H9 (cell line): ENCODE measurements around the gene CTIF. TPM values are rescaled to one million over a fixed set of nuclear protein-coding genes. Genes with fewer than 3 reads are reported as not detected.
A peak's percentile ranks its signal among the peaks of the same experiment; 100 is the strongest.

Experiments
- DNase-seq: peaks from one replicate; pipeline ENCODE4 v3.0.0-alpha.2; 2017
- H2AFZ ChIP-seq: one replicate; pipeline ENCODE4 v1.6.1; 2013; ENCODE audit warnings: mild to moderate bottlenecking, low read length, control low read depth, moderate library complexity
- H2AK5ac ChIP-seq: 2 replicates; pipeline ENCODE4 v1.6.1; 2013; ENCODE audit warnings: low read length, control low read depth, mixed read lengths; ENCODE audit not compliant: insufficient read length
- H2BK120ac ChIP-seq: one replicate; pipeline ENCODE4 v1.6.1; 2013; ENCODE audit warnings: low read depth, mild to moderate bottlenecking, low read length, control low read depth, inconsistent platforms; ENCODE audit not compliant: poor library complexity, severe bottlenecking
- H2BK12ac ChIP-seq: 2 replicates; pipeline ENCODE4 v1.6.1; 2013; ENCODE audit warnings: low read length, control low read depth, mixed read lengths, low read depth; ENCODE audit not compliant: insufficient read length
- H2BK15ac ChIP-seq: 2 replicates; pipeline ENCODE4 v1.6.1; 2013; ENCODE audit warnings: low read depth, low read length, control low read depth
- H2BK20ac ChIP-seq: one replicate; pipeline ENCODE4 v1.6.1; 2013; ENCODE audit warnings: low read depth, mild to moderate bottlenecking, low read length, control low read depth, inconsistent platforms; ENCODE audit not compliant: poor library complexity, severe bottlenecking
- H2BK5ac ChIP-seq: 2 replicates; pipeline ENCODE4 v1.6.1; 2013; ENCODE audit warnings: low read length, control low read depth, mixed read lengths; ENCODE audit not compliant: insufficient read length
- H3K14ac ChIP-seq: 2 replicates; pipeline ENCODE4 v1.6.1; 2013; ENCODE audit warnings: low read length, control low read depth; ENCODE audit not compliant: insufficient read depth
- H3K18ac ChIP-seq: 2 replicates; pipeline ENCODE4 v1.6.1; 2013; ENCODE audit warnings: low read depth, mild to moderate bottlenecking, mixed read lengths, low read length, control low read depth; ENCODE audit not compliant: insufficient read length
- H3K23ac ChIP-seq: 2 replicates; pipeline ENCODE4 v1.6.1; 2013; ENCODE audit warnings: low read length, control low read depth, mixed read lengths, low read depth; ENCODE audit not compliant: insufficient read length
- H3K23me2 ChIP-seq: 2 replicates; pipeline ENCODE4 v1.6.1; 2013; ENCODE audit warnings: low read depth, mild to moderate bottlenecking, mixed read lengths, low read length, control low read depth; ENCODE audit not compliant: insufficient read length, poor library complexity, severe bottlenecking
- H3K27ac ChIP-seq: 2 replicates; pipeline ENCODE4 v1.5.1; 2013; ENCODE audit warnings: low read length, control low read depth, mixed read lengths, low read depth; ENCODE audit not compliant: insufficient read length
- H3K27me3 ChIP-seq: 2 replicates; pipeline ENCODE4 v1.6.1; 2013; ENCODE audit warnings: low read length, control low read depth, inconsistent platforms; ENCODE audit not compliant: insufficient read depth
- H3K4ac ChIP-seq: 2 replicates; pipeline ENCODE4 v1.6.1; 2013; ENCODE audit warnings: low read depth, mild to moderate bottlenecking, control low read depth, inconsistent platforms, low read length, moderate library complexity
- H3K4me1 ChIP-seq: 2 replicates; pipeline ENCODE4 v1.6.1; 2013; ENCODE audit warnings: low read length, control low read depth, inconsistent platforms; ENCODE audit not compliant: insufficient read depth
- H3K4me2 ChIP-seq: 2 replicates; pipeline ENCODE4 v1.6.1; 2013; ENCODE audit warnings: low read length, control low read depth, mixed read lengths; ENCODE audit not compliant: insufficient read length, insufficient read depth
- H3K56ac ChIP-seq: 2 replicates; pipeline ENCODE4 v1.6.1; 2013; ENCODE audit warnings: low read depth, mild to moderate bottlenecking, mixed read lengths, low read length, control low read depth; ENCODE audit not compliant: insufficient read length
- H3K79me1 ChIP-seq: 2 replicates; pipeline ENCODE4 v1.6.1; 2013; ENCODE audit warnings: low read depth, mild to moderate bottlenecking, moderate library complexity, low read length, control low read depth, inconsistent platforms; ENCODE audit not compliant: insufficient read depth, poor library complexity, severe bottlenecking
- H3K79me2 ChIP-seq: 2 replicates; pipeline ENCODE4 v1.6.1; 2013; ENCODE audit warnings: low read length, control low read depth, inconsistent platforms; ENCODE audit not compliant: insufficient read depth
- H3K9ac ChIP-seq: 2 replicates; pipeline ENCODE4 v1.6.1; 2013; ENCODE audit warnings: low read length, control low read depth, mixed read lengths; ENCODE audit not compliant: insufficient read length; ENCODE audit errors: extremely low read depth
- H3K9me3 ChIP-seq: one replicate; pipeline ENCODE4 v1.6.1; 2013; ENCODE audit warnings: low read depth, low read length, inconsistent platforms; ENCODE audit not compliant: control insufficient read depth
- H3T11ph ChIP-seq: one replicate; pipeline ENCODE4 v1.6.1; 2013; ENCODE audit warnings: mild to moderate bottlenecking, low read length, control low read depth, inconsistent platforms
- H4K20me1 ChIP-seq: one replicate; pipeline ENCODE4 v1.6.1; 2013; ENCODE audit not compliant: control insufficient read depth, insufficient read length, insufficient read depth
- H4K5ac ChIP-seq: 2 replicates; pipeline ENCODE4 v1.6.1; 2013; ENCODE audit warnings: low read depth, mild to moderate bottlenecking, mixed read lengths, low read length, control low read depth; ENCODE audit not compliant: insufficient read length
- H4K8ac ChIP-seq: replicated peaks from 2 replicates; pipeline ENCODE4 v1.6.1; 2013; ENCODE audit warnings: low read length, control low read depth, mixed read lengths, low read depth; ENCODE audit not compliant: insufficient read length
- H4K91ac ChIP-seq: 2 replicates; pipeline ENCODE4 v1.6.1; 2013; ENCODE audit warnings: low read depth, mild to moderate bottlenecking, moderate library complexity, mixed read lengths, low read length, control low read depth; ENCODE audit not compliant: insufficient read length
- H3K27ac Mint-ChIP-seq, 3 experiments: 2 replicates in 2 of 3; 3 replicates in 1 of 3; pipeline ENCODE4 v1.8.0; 2020 to 2021; ENCODE audit warnings: mixed read lengths in 3 of 3, mild to moderate bottlenecking in 1 of 3, moderate library complexity in 1 of 3
- H3K27me3 Mint-ChIP-seq: 2 replicates; pipeline ENCODE4 v1.8.0; 2021; ENCODE audit warnings: low read depth, mild to moderate bottlenecking, moderate library complexity, mixed read lengths
- H3K36me3 Mint-ChIP-seq, 3 experiments: 2 replicates in 2 of 3; 3 replicates in 1 of 3; pipeline ENCODE4 v1.8.0; 2020 to 2021; ENCODE audit warnings: low read depth in 3 of 3, mixed read lengths in 3 of 3; ENCODE audit not compliant: insufficient read depth in 1 of 3
- H3K4me1 Mint-ChIP-seq, 2 experiments: 2 replicates each; pipeline ENCODE4 v1.8.0; 2020; ENCODE audit warnings: mixed read lengths in 2 of 2
- H3K4me3 Mint-ChIP-seq, 2 experiments: 2 replicates in 1 of 2; 3 replicates in 1 of 2; pipeline ENCODE4 v1.8.0; 2020 to 2021; ENCODE audit warnings: mild to moderate bottlenecking in 2 of 2, mixed read lengths in 2 of 2, moderate library complexity in 1 of 2
- H3K9me3 Mint-ChIP-seq, 2 experiments: 2 replicates in 1 of 2; 3 replicates in 1 of 2; pipeline ENCODE4 v1.8.0; 2020; ENCODE audit warnings: mild to moderate bottlenecking in 2 of 2, mixed read lengths in 2 of 2, moderate library complexity in 1 of 2
- WGBS: extraction: QIAGEN DNeasy Blood & Tissue Kit; methylation state at CpG from one replicate; pipeline ENCODE4 v1.1.7; 2013; ENCODE audit warnings: missing lambda C conversion rate, low lambda C conversion rate, mixed read lengths; ENCODE audit not compliant: insufficient read length; ENCODE audit errors: extremely low coverage; 5-methylcytosine and 5-hydroxymethylcytosine counted together
- total RNA-seq: library from RNA; stranded (reverse); gene quantifications from 2 replicates; pipeline ENCODE4 v1.2.1, GENCODE V29; 2021
- TF ChIP-seq, protein P1 (sequence below): fragments of 200-600 bp; sonication (generic); conservative IDR thresholded peaks from 3 replicates; pipeline ENCODE4 v1.8.0; 2021; ENCODE audit warnings: antibody characterized with exemption, mild to moderate bottlenecking

CTIF gene
- total RNA-seq, 1 experiment from 2014 or later = 15.8 TPM

DNA sequence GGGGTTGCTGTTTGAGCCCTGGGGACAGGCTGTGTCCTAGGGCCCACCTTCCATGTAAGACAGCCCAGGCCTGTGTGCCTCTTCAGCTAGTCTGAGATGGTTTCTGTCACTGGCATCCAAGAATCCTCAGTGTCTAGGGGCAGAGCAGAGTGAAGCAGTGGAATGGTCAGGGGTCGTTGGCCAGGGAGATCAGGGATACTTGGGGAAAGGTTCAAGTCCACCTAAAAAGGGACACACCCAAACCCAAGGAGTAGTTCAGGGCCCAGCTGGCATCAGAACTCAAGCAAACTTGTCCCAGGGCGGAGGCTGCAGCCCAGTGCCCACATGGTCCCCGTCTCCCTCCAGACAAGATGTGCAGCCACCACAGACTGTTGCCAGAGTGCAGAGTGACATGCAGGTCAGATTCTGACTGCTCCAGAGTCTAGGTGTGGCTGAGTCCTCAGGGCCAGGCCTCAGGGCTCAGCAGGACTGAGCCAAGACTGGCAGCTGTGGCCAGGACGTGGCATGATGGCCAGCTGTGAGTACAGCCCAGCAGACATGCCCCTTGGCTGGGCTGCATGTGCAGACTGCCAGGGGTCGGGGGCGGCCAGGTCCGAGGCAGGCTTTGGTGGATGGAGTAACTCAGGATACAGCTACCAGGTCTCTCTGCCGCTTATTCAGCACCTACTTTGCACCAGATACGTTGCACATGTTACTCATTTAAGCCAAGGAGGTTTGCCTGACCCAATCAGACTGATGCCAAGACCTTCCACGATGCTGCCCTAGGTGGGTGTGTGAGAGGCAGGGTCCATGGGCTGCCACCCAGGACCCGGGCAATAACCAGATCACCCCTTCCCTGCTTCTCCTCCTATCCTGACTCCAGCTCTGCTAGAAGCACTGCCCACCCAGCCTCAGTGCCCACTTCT, 265.4 kb downstream of the CTIF start:
- no CpG with 5 or more reads among the region's 11 CpGs for WGBS
- peak; percentile 22 for DNase-seq

More for the DNA sequence above, 265.4 kb downstream of the CTIF start:
- Histone ChIP-seq H3K9ac (no peak overlapping the region), H4K8ac (no peak overlapping the region), H2BK12ac (no peak overlapping the region), H3K79me2 (no peaks in the 10 kb centered on the region), H3K9me3 (no peaks in the 10 kb centered on the region), H2BK120ac (no peak overlapping the region), H3K23ac (no peak overlapping the region), H3K27me3 (no peaks in the 10 kb centered on the region), H4K91ac (no peak overlapping the region), H3K23me2 (no peaks in the 10 kb centered on the region), H2BK5ac (no peak overlapping the region), H3T11ph (no peak overlapping the region), H2BK20ac (no peak overlapping the region), H4K20me1 (no peaks in the 10 kb centered on the region), H3K27ac (no peak overlapping the region), H3K18ac (no peak overlapping the region), H2AFZ (no peak overlapping the region), H2BK15ac (no peak overlapping the region), H3K4me1 (no peaks in the 10 kb centered on the region), H3K4ac (no peak overlapping the region), H3K4me2 (no peak overlapping the region), H2AK5ac (no peak overlapping the region), H4K5ac (no peak overlapping the region), H3K14ac (no peak overlapping the region; the same call in 1 of the 2 replicates), H3K79me1 (no peaks in the 10 kb centered on the region), H3K56ac (no peak overlapping the region)
- peak overlapping the region in 1 of 3 experiments; percentile 80; a peak in 1 of 7 replicates for H3K27ac Mint-ChIP-seq
- peaks cover 0 to 4% (median 2%) of the 10 kb centered on the region in 3 experiments; a peak in 3 of 7 replicates for H3K36me3 Mint-ChIP-seq
- no peak overlapping the region for H3K4me3 Mint-ChIP-seq
- TF ChIP-seq, protein P1, sequence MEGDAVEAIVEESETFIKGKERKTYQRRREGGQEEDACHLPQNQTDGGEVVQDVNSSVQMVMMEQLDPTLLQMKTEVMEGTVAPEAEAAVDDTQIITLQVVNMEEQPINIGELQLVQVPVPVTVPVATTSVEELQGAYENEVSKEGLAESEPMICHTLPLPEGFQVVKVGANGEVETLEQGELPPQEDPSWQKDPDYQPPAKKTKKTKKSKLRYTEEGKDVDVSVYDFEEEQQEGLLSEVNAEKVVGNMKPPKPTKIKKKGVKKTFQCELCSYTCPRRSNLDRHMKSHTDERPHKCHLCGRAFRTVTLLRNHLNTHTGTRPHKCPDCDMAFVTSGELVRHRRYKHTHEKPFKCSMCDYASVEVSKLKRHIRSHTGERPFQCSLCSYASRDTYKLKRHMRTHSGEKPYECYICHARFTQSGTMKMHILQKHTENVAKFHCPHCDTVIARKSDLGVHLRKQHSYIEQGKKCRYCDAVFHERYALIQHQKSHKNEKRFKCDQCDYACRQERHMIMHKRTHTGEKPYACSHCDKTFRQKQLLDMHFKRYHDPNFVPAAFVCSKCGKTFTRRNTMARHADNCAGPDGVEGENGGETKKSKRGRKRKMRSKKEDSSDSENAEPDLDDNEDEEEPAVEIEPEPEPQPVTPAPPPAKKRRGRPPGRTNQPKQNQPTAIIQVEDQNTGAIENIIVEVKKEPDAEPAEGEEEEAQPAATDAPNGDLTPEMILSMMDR = no peak
- peaks cover 0 to 5% of the 10 kb centered on the region in 2 experiments; a peak in 1 of 4 replicates for H3K4me1 Mint-ChIP-seq
- H3K27me3 Mint-ChIP-seq = no peaks in the 10 kb centered on the region
- no peaks in the 10 kb centered on the region for H3K9me3 Mint-ChIP-seq
